SK-N-SH (cell line): ENCODE measurements around the gene NCOA5. TPM values are rescaled to one million over a fixed set of nuclear protein-coding genes. Genes with fewer than 3 reads are reported as not detected.

ENCODE experiments used
- CTCF ChIA-PET: fragments of 300-600, 350-600 bp; formaldehyde crosslinking; extraction: SDS; loops from one replicate; lab custom pipeline; 2021; lab: Yijun Ruan, JAX
- POLR2A ChIA-PET: fragments of 350-600 bp; sonication (Branson Sonifier 250); formaldehyde crosslinking; extraction: SDS; loops from one replicate; lab custom pipeline; 2020; ENCODE audit warnings: antibody characterized with exemption, inconsistent platforms; lab: Yijun Ruan, JAX
- DNase-seq: peaks from one replicate; pipeline ENCODE4 v3.0.0; 2012
- H2AFZ ChIP-seq: fragments of 200-600 bp; sonication (generic); 2 replicates; pipeline ENCODE4 v1.8.1; 2016; ENCODE audit warnings: antibody characterized with exemption, mild to moderate bottlenecking, low read depth
- H3F3A ChIP-seq: fragments of 200-600 bp; sonication (generic); replicated peaks from 2 replicates; pipeline ENCODE3; 2016; ENCODE audit warnings: antibody characterized with exemption, mild to moderate bottlenecking; ENCODE audit not compliant: insufficient read depth
- H3K27ac ChIP-seq, 2 experiments: fragments of 200-500 bp in 1 of 2; fragments of 200-600 bp in 1 of 2; sonication (Bioruptor generic) in 1 of 2; sonication (generic), shearing (Covaris generic) in 1 of 2; 2 replicates each; pipeline versions ENCODE4 v1.5.1 to v1.6.1; 2014 to 2016; ENCODE audit warnings: low read depth in 2 of 2, inconsistent platforms in 1 of 2, low read length in 1 of 2, mild to moderate bottlenecking in 1 of 2, mixed read lengths in 1 of 2
- H3K27me3 ChIP-seq: fragments of 200-600 bp; sonication (generic), shearing (Covaris generic); 2 replicates; pipeline ENCODE4 v1.6.1; 2016; ENCODE audit warnings: mixed run types; ENCODE audit not compliant: insufficient read depth
- H3K36me3 ChIP-seq, 2 experiments: fragments of 200-500 bp in 1 of 2; fragments of 200-600 bp in 1 of 2; sonication (Bioruptor generic) in 1 of 2; sonication (generic) in 1 of 2; replicated peaks in 1 of 2; 2 replicates each; pipeline versions ENCODE3 to v1.5.1; 2014 to 2016; ENCODE audit warnings: low read length in 1 of 2, mild to moderate bottlenecking in 1 of 2; ENCODE audit not compliant: insufficient read depth in 2 of 2, control insufficient read depth in 1 of 2
- H3K4me1 ChIP-seq, 2 experiments: fragments of 200-500 bp in 1 of 2; fragments of 200-600 bp in 1 of 2; sonication (Bioruptor generic) in 1 of 2; sonication (generic), shearing (Covaris generic) in 1 of 2; 2 replicates each; pipeline versions ENCODE4 v1.5.1 to v1.6.1; 2014 to 2016; ENCODE audit warnings: low read depth in 1 of 2, low read length in 1 of 2, mixed run types in 1 of 2; ENCODE audit not compliant: insufficient read depth in 2 of 2, control insufficient read depth in 1 of 2
- H3K4me2 ChIP-seq: fragments of 200-600 bp; sonication (generic), shearing (Covaris generic); 2 replicates; pipeline ENCODE4 v1.6.1; 2017; ENCODE audit warnings: mixed run types
- H3K4me3 ChIP-seq, 2 experiments: fragments of 200-500 bp in 1 of 2; fragments of 200-600 bp in 1 of 2; sonication (Bioruptor generic) in 1 of 2; sonication (generic), shearing (Covaris generic) in 1 of 2; 2 replicates each; pipeline versions ENCODE4 v1.5.1 to v1.8.1; 2014 to 2016; ENCODE audit warnings: low read depth in 2 of 2, inconsistent platforms in 1 of 2, low read length in 1 of 2, mild to moderate bottlenecking in 1 of 2, mixed read lengths in 1 of 2, moderate library complexity in 1 of 2
- H3K79me2 ChIP-seq: fragments of 200-600 bp; sonication (generic); 2 replicates; pipeline ENCODE4 v1.8.1; 2017; ENCODE audit warnings: mild to moderate bottlenecking; ENCODE audit not compliant: insufficient read depth
- H3K9ac ChIP-seq: fragments of 200-600 bp; sonication (generic); 2 replicates; pipeline ENCODE4 v1.6.1; 2017; ENCODE audit warnings: mixed run types
- H3K9me2 ChIP-seq: fragments of 200-600 bp; sonication (generic); 2 replicates; pipeline ENCODE4 v1.6.1; 2017; ENCODE audit warnings: mixed run types
- H3K9me3 ChIP-seq: fragments of 200-600 bp; sonication (generic); 2 replicates; pipeline ENCODE4 v1.6.1; 2017; ENCODE audit warnings: mixed run types, mild to moderate bottlenecking, moderate library complexity
- H4K20me1 ChIP-seq: fragments of 200-600 bp; sonication (generic); 2 replicates; pipeline ENCODE4 v1.6.1; 2017; ENCODE audit warnings: mild to moderate bottlenecking, mixed run types; ENCODE audit not compliant: insufficient read depth
- CHD2 ChIP-seq: fragments of 150-350 bp; IDR thresholded peaks from 2 replicates; pipeline ENCODE4 v1.6.1; 2018; ENCODE audit warnings: low read length; ENCODE audit not compliant: partially characterized antibody
- EP300 ChIP-seq, 2 experiments: IDR thresholded peaks; 2 replicates each; pipeline versions ENCODE4 v1.4.0 to v1.6.1; 2012; ENCODE audit warnings: borderline replicate concordance in 1 of 2, low read depth in 1 of 2, low read length in 1 of 2
- EZH2phosphoT487 ChIP-seq: fragments of 200-600 bp; sonication (generic); IDR thresholded peaks from 2 replicates; pipeline ENCODE4 v1.6.1; 2017; ENCODE audit warnings: low read depth, mixed run types, mild to moderate bottlenecking, antibody characterized with exemption, moderate library complexity, borderline replicate concordance
- JUND ChIP-seq: IDR thresholded peaks from 2 replicates; pipeline ENCODE4 v1.4.0; 2012
- MEF2A ChIP-seq: IDR thresholded peaks from 2 replicates; pipeline ENCODE4 v1.4.0; 2012; ENCODE audit warnings: low read depth, borderline replicate concordance
- NFIC ChIP-seq: IDR thresholded peaks from 2 replicates; pipeline ENCODE4 v1.4.0; 2012; ENCODE audit warnings: borderline replicate concordance
- NRF1 ChIP-seq: IDR thresholded peaks from 2 replicates; pipeline ENCODE4 v1.6.1; 2012; ENCODE audit warnings: low read depth, mild to moderate bottlenecking, low read length
- POLR2AphosphoS5 ChIP-seq: IDR thresholded peaks from 2 replicates; pipeline ENCODE4 v1.6.1; 2012; ENCODE audit warnings: low read depth, low read length
- RAD21 ChIP-seq: IDR thresholded peaks from 2 replicates; pipeline ENCODE4 v1.6.1; 2012; ENCODE audit warnings: mild to moderate bottlenecking, low read length
- RCOR1 ChIP-seq: fragments of 150-350 bp; IDR thresholded peaks from 2 replicates; pipeline ENCODE4 v1.6.1; 2017; ENCODE audit warnings: antibody characterized with exemption, low read length
- SMC3 ChIP-seq: IDR thresholded peaks from 2 replicates; pipeline ENCODE4 v1.6.1; 2012; ENCODE audit warnings: low read depth, low read length, improper control_type of control experiment
- TCF12 ChIP-seq: IDR thresholded peaks from 2 replicates; pipeline ENCODE4 v1.4.0; 2012
- TEAD4 ChIP-seq: IDR thresholded peaks from 2 replicates; pipeline ENCODE4 v1.4.0; 2012; ENCODE audit warnings: mild to moderate bottlenecking, borderline replicate concordance; ENCODE audit not compliant: insufficient read depth
- WGBS: methylation state at CpG from one replicate; pipeline ENCODE4 v1.1.6; 2017; ENCODE audit warnings: low lambda C conversion rate; 5-methylcytosine and 5-hydroxymethylcytosine counted together
- polyA plus RNA-seq, 3 experiments: library from polyadenylated mRNA; depleted of rRNA; stranded (reverse); fragments of >200 nt; gene quantifications; 2 replicates each; pipeline ENCODE4 v1.2.3, GENCODE V29; 2012
- TF ChIP-seq, protein P1 (sequence below): IDR thresholded peaks from 2 replicates; pipeline ENCODE4 v1.4.0; 2012; ENCODE audit warnings: low read depth, borderline replicate concordance
- TF ChIP-seq, protein P2 (sequence below): IDR thresholded peaks from 2 replicates; pipeline ENCODE4 v1.4.0; 2012; ENCODE audit warnings: low read depth
- TF ChIP-seq, protein P3 (sequence below): fragments of 150-350 bp; IDR thresholded peaks from 2 replicates; pipeline ENCODE4 v1.6.1; 2017; ENCODE audit warnings: antibody characterized with exemption, low read length, low read depth, borderline replicate concordance

NCOA5 gene
- polyA plus RNA-seq, 1 of the 3 experiments (the other 2 are of a cell fraction), result 20.4 TPM

DNA sequence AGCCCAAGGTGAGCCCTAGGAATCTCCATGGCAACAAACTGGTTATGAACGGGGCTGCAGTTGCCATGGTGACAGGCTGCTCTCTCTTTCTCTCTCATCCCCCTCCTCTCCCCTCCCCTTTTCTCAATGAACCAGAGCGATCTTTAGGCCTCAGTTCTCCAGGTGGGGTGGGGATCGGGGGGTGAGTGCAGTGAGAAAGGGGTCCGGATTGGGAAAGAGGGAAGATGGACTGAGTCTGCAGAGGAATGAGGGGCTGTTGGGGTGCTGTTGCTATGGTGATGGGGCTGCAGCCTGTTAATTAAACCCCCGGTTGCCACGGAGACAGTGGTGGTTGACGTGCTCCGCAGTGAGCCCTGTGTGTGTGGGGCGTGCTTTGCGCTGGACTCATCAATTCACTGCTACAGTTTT, 64.4 kb downstream of the NCOA5 start:
- WGBS, result 71% methylated on average over 10 of the region's 10 CpGs
- H2AFZ ChIP-seq, result no peak overlapping the region
- TF ChIP-seq JUND, result no peak
- TF ChIP-seq EZH2phosphoT487, result no peak
- TF ChIP-seq NRF1, result no peak
- TF ChIP-seq SMC3, result no peak
- TF ChIP-seq, protein P1, sequence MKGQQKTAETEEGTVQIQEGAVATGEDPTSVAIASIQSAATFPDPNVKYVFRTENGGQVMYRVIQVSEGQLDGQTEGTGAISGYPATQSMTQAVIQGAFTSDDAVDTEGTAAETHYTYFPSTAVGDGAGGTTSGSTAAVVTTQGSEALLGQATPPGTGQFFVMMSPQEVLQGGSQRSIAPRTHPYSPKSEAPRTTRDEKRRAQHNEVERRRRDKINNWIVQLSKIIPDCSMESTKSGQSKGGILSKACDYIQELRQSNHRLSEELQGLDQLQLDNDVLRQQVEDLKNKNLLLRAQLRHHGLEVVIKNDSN, result no peak
- TF ChIP-seq EP300 (IDR thresholded peaks at IDR 0.05; ENCODE audit: borderline replicate concordance in 1 of 2, low read depth in 1 of 2, low read length in 1 of 2), result no peak
- TF ChIP-seq MEF2A, result no peak
- no peaks in the 10 kb centered on the region for H3K9me2 ChIP-seq
- H3K4me1 ChIP-seq, result peaks cover 0 to 13% of the 10 kb centered on the region in 2 experiments; a peak in 1 of 4 replicates
- DNase-seq, result peak; percentile 30
- no peak overlapping the region for H3K4me2 ChIP-seq
- no peaks in the 10 kb centered on the region for H3K9me3 ChIP-seq
- no peaks in the 10 kb centered on the region for H3K79me2 ChIP-seq
- CTCF ChIA-PET, result interaction anchor here (1.2 to 4.9 kb wide), 2 partner anchors 12 kb away, joined by 5 to 43 read pairs; no protein-coding TSS in a partner anchor
- POLR2A ChIA-PET, result no interaction called here
- H3K27ac ChIP-seq, result no peak overlapping the region
- peaks cover 13% of the 10 kb centered on the region for H4K20me1 ChIP-seq
- H3K36me3 ChIP-seq, result no peaks in the 10 kb centered on the region
- no peak overlapping the region for H3K9ac ChIP-seq
- no peaks in the 10 kb centered on the region for H3F3A ChIP-seq
- peaks cover 12% of the 10 kb centered on the region for H3K27me3 ChIP-seq
- no peak overlapping the region for H3K4me3 ChIP-seq

DNA sequence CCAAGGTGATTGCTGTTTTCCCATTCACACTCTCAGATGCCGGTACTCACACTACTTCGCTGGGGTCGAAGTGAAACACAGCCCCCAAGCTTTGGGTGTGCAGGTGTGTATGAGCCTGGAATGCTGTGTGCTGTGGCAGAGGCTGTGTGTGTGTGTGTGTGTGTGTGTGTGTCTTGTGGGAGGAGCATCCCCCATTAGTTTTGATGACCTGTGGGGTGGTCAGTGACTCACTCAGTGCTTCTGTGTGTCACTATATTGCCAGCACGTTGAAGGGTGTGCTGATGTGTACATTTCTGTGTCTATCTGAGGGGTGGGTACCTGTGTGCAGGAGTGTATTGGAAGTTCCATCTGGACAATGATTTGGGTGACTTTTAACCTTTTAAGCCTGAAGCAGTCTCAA, 65.8 kb downstream of the NCOA5 start:
- TF ChIP-seq TEAD4 (no peak), MEF2A (no peak), RCOR1 (no peak), NFIC (no peak), RAD21 (no peak), CHD2 (no peak), TCF12 (no peak), POLR2AphosphoS5 (no peak), EZH2phosphoT487 (no peak), NRF1 (no peak), JUND (no peak)
- TF ChIP-seq, protein P2, sequence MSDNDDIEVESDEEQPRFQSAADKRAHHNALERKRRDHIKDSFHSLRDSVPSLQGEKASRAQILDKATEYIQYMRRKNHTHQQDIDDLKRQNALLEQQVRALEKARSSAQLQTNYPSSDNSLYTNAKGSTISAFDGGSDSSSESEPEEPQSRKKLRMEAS, result no peak
- TF ChIP-seq, protein P3, sequence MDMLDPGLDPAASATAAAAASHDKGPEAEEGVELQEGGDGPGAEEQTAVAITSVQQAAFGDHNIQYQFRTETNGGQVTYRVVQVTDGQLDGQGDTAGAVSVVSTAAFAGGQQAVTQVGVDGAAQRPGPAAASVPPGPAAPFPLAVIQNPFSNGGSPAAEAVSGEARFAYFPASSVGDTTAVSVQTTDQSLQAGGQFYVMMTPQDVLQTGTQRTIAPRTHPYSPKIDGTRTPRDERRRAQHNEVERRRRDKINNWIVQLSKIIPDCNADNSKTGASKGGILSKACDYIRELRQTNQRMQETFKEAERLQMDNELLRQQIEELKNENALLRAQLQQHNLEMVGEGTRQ, result no peak
- no peak overlapping the region for H2AFZ ChIP-seq
- peaks cover 0 to 13% of the 10 kb centered on the region in 2 experiments; a peak in 1 of 4 replicates for H3K4me1 ChIP-seq
- WGBS, result 39% methylated on average over 4 of the region's 4 CpGs
- H3K79me2 ChIP-seq, result no peaks in the 10 kb centered on the region
- DNase-seq, result no peak
- H3K27ac ChIP-seq, result no peak overlapping the region
- H3K9me3 ChIP-seq, result no peaks in the 10 kb centered on the region
- POLR2A ChIA-PET, result no interaction called here
- CTCF ChIA-PET, result interaction anchor here (1.3 to 2.2 kb wide), 4 partner anchors 8 to 62 kb away, joined by 7 to 12 read pairs (median 8); no protein-coding TSS in a partner anchor
- no peaks in the 10 kb centered on the region for H3K36me3 ChIP-seq
- peaks cover 4% of the 10 kb centered on the region for H3F3A ChIP-seq
- no peaks in the 10 kb centered on the region for H3K27me3 ChIP-seq
- H3K9me2 ChIP-seq, result no peaks in the 10 kb centered on the region
- H3K4me2 ChIP-seq, result no peak overlapping the region
- no peak overlapping the region for H3K9ac ChIP-seq
- peaks cover 13% of the 10 kb centered on the region for H4K20me1 ChIP-seq
- no peak overlapping the region for H3K4me3 ChIP-seq
